K562 (cell line): ENCODE measurements around the gene ADM2. TPM values are rescaled to one million over a fixed set of nuclear protein-coding genes. Genes with fewer than 3 reads are reported as not detected.

Source experiments
- ATAC-seq: fragments of 200-7000 bp; cut with Tn5 transposase; 3 replicates; pipeline ENCODE4 v1.9.1; 2020; ENCODE audit warnings: moderate library complexity
- BruUV-seq: library from RNA; stranded (reverse); fragments of 400-500 nt; replicated peaks from 2 replicates; lab custom pipeline; 2021; lab: Mats Ljungman, UMichigan
- CTCF ChIA-PET: fragments of 300-600 bp; formaldehyde crosslinking; extraction: SDS; loops from one replicate; lab custom pipeline; 2021; ENCODE audit warnings: low intra/inter-chr PET ratio; lab: Yijun Ruan, JAX
- POLR2A ChIA-PET: fragments of 300-600, 350-650 bp; sonication (Branson Sonifier 250); formaldehyde crosslinking; extraction: SDS; loops from one replicate; lab custom pipeline; 2021; ENCODE audit warnings: antibody characterized with exemption, inconsistent platforms; lab: Yijun Ruan, JAX
- DNase-seq, 4 experiments: peaks; one replicate each; pipeline versions ENCODE4 v3.0.0 to v3.0.0-alpha.2; 2011 to 2018; ENCODE audit warnings: low spot score in 3 of 4, mixed read lengths in 3 of 4; ENCODE audit errors: extremely low read depth in 1 of 4
- FAIRE-seq: peaks from 2 replicates; lab custom pipeline; 2011; peaks lifted over from hg19 to GRCh38; lab: Jason Lieb, UNC
- H2AFZ ChIP-seq: 2 replicates; pipeline ENCODE4 v1.6.0; 2011; ENCODE audit warnings: low read depth, low read length, control low read depth, inconsistent platforms
- H3K27ac ChIP-seq: fragments of 200-600 bp; 3 replicates; pipeline ENCODE4 v1.8.0; 2011; ENCODE audit warnings: low read depth, mild to moderate bottlenecking, control low read depth, inconsistent platforms, low read length, moderate library complexity, mixed read lengths; ENCODE audit errors: extremely low read depth
- H3K27me3 ChIP-seq, 2 experiments: fragments of 300-600 bp in 1 of 2; 2 replicates in 1 of 2; 3 replicates in 1 of 2; pipeline versions ENCODE4 v1.6.0 to v1.8.0; 2011; ENCODE audit warnings: inconsistent platforms in 2 of 2, low read length in 2 of 2, mild to moderate bottlenecking in 1 of 2, mixed read lengths in 1 of 2, moderate library complexity in 1 of 2; ENCODE audit not compliant: control insufficient read depth in 2 of 2, insufficient read depth in 2 of 2
- H3K36me3 ChIP-seq: fragments of 300-600 bp; 3 replicates; pipeline ENCODE4 v1.8.0; 2011; ENCODE audit warnings: mild to moderate bottlenecking, low read length, inconsistent platforms; ENCODE audit not compliant: control insufficient read depth, insufficient read depth
- H3K4me1 ChIP-seq, 2 experiments: fragments of 200-600 bp in 1 of 2; replicated peaks in 1 of 2; 2 replicates in 1 of 2; 3 replicates in 1 of 2; pipeline versions ENCODE4 v1.5.1 to v1.8.0; 2011; ENCODE audit warnings: inconsistent platforms in 2 of 2, low read length in 2 of 2, mild to moderate bottlenecking in 1 of 2, mixed read lengths in 1 of 2, moderate library complexity in 1 of 2; ENCODE audit not compliant: control insufficient read depth in 2 of 2, insufficient read depth in 2 of 2
- H3K4me2 ChIP-seq: 2 replicates; pipeline ENCODE4 v1.6.1; 2011; ENCODE audit warnings: low read length, control low read depth, inconsistent platforms, mixed read lengths; ENCODE audit not compliant: insufficient read depth
- H3K4me3 ChIP-seq: fragments of 200-600 bp; sonication (generic), shearing (Covaris generic); 2 replicates; pipeline ENCODE4 v1.5.1; 2016; ENCODE audit warnings: control low read depth, inconsistent platforms
- H3K79me2 ChIP-seq: fragments of 200-600 bp; 3 replicates; pipeline ENCODE4 v1.8.0; 2011; ENCODE audit warnings: low read length, inconsistent platforms; ENCODE audit not compliant: control insufficient read depth, insufficient read depth
- H3K9ac ChIP-seq, 2 experiments: 2 replicates each; pipeline versions ENCODE4 v1.6.0 to v1.6.1; 2011; ENCODE audit warnings: low read depth in 2 of 2, low read length in 2 of 2, control low read depth in 1 of 2, inconsistent platforms in 1 of 2, mild to moderate bottlenecking in 1 of 2, mixed read lengths in 1 of 2; ENCODE audit not compliant: insufficient read depth in 1 of 2
- H3K9me1 ChIP-seq: one replicate; pipeline ENCODE4 v1.6.0; 2011; ENCODE audit warnings: inconsistent platforms, mild to moderate bottlenecking, low read length, moderate library complexity; ENCODE audit not compliant: control insufficient read depth, insufficient read depth
- H3K9me3 ChIP-seq: replicated peaks from 2 replicates; pipeline ENCODE4 v1.5.1; 2011; ENCODE audit warnings: low read depth, low read length, inconsistent platforms; ENCODE audit not compliant: control insufficient read depth, insufficient read depth
- H4K20me1 ChIP-seq: replicated peaks from 2 replicates; pipeline ENCODE4 v1.6.1; 2011; ENCODE audit warnings: low read length, inconsistent platforms, mixed read lengths; ENCODE audit not compliant: control insufficient read depth, insufficient read depth
- CBFA2T3 ChIP-seq: fragments of 450-650 bp; IDR thresholded peaks from 2 replicates; pipeline ENCODE4 v1.6.1; 2017
- CBX3 ChIP-seq, 2 experiments: IDR thresholded peaks; 1 replicate in 1 of 2; 2 replicates in 1 of 2; pipeline ENCODE4 v1.6.1; 2012; ENCODE audit warnings: inconsistent platforms in 2 of 2, low read length in 2 of 2, borderline replicate concordance in 1 of 2, control low read depth in 1 of 2
- FOSL1 ChIP-seq: fragments of 200-800 bp; sonication (Bioruptor generic); conservative IDR thresholded peaks from 2 replicates; pipeline ENCODE4 v1.6.1; 2016; ENCODE audit warnings: missing genetic modification characterization, missing compliant biosample characterization
- HNRNPLL ChIP-seq: fragments of 200-400 bp; formaldehyde crosslinking; IDR thresholded peaks from 2 replicates; pipeline ENCODE4 v1.6.1; 2017; ENCODE audit warnings: low read length, low read depth, mild to moderate bottlenecking; ENCODE audit not compliant: poor library complexity, severe bottlenecking
- MCM7 ChIP-seq, 2 experiments: fragments of 450-650 bp; IDR thresholded peaks; 2 replicates each; pipeline ENCODE4 v1.6.1; 2016 to 2018
- POLR3A ChIP-seq: IDR thresholded peaks from 2 replicates; pipeline ENCODE4 v1.6.1; 2011; ENCODE audit warnings: borderline replicate concordance, mild to moderate bottlenecking, moderate library complexity; ENCODE audit not compliant: insufficient read length, insufficient read depth; ENCODE audit errors: extremely low read depth
- RBFOX2 ChIP-seq: fragments of 200-400 bp; formaldehyde crosslinking; IDR thresholded peaks from 2 replicates; pipeline ENCODE4 v1.6.1; 2017; ENCODE audit warnings: low read depth, mild to moderate bottlenecking, low read length, moderate library complexity
- TRIM24 ChIP-seq, 2 experiments: fragments of 450-650 bp; IDR thresholded peaks; 2 replicates each; pipeline ENCODE4 v1.6.1; 2016
- ZNF23 ChIP-seq: fragments of 250-450 bp; sonication (Bioruptor Pico); IDR thresholded peaks from 2 replicates; pipeline ENCODE4 v1.4.0; 2020; ENCODE audit warnings: mild to moderate bottlenecking
- ZNF431 ChIP-seq: sonication (generic); formaldehyde crosslinking; IDR thresholded peaks from 2 replicates; pipeline ENCODE4 v1.8.0; 2022; ENCODE audit warnings: mild to moderate bottlenecking, missing genetic modification reagents
- ZSCAN32 ChIP-seq: fragments of 450-650 bp; formaldehyde crosslinking; IDR thresholded peaks from 2 replicates; pipeline ENCODE4 v1.4.0; 2020; ENCODE audit warnings: mild to moderate bottlenecking, moderate library complexity
- WGBS: fragments of 100-300 bp; shearing (Covaris generic); methylation state at CpG from one replicate; pipeline ENCODE4 v1.1.6; 2016; ENCODE audit warnings: low coverage, mixed read lengths; ENCODE audit not compliant: insufficient coverage; ENCODE audit errors: missing lambda C conversion rate; 5-methylcytosine and 5-hydroxymethylcytosine counted together
- in situ Hi-C: fragments of 300-500 bp; cut with MboI; formaldehyde crosslinking; loops from 4 replicates; pipeline ENCODE4 v1.15.0; 2018; ENCODE audit warnings: inconsistent platforms, mixed read lengths
- intact Hi-C: fragments of 100-400 bp; cut with micrococcal nuclease; formaldehyde crosslinking; loops from 2 replicates; pipeline ENCODE4 v1.14.2; 2022
- polyA plus RNA-seq, 8 experiments: library from polyadenylated mRNA; depleted of rRNA in 4 of 8; stranded (reverse) in 5 of 8; unstranded in 3 of 8; fragments of >200 nt; fragmentation: Nextera tagmentation in 2 of 8; fragmentation: Illumina TruSeq in 1 of 8; extraction: Ambion mirVana in 2 of 8; extraction: Trizol in 1 of 8; gene quantifications; 2 replicates each; pipeline versions ENCODE4 v1.2.1 to v1.2.3, GENCODE V29; 2011 to 2014; ENCODE audit warnings: inconsistent platforms in 1 of 8, missing spikeins in 1 of 8
- total RNA-seq, 7 experiments: library from RNA; depleted of rRNA in 6 of 7; stranded (reverse); fragments of >200 nt in 6 of 7; fragmentation: Illumina TruSeq in 2 of 7; extraction: Trizol in 2 of 7; gene quantifications; 2 replicates each; pipeline versions ENCODE4 v1.2.1 to v1.2.3, GENCODE V29; 2011 to 2021; ENCODE audit warnings: low replicate concordance in 1 of 7

The ADM2 gene
- total and polyA plus RNA-seq, 9 of the 15 experiments (the other 6 are each of a cell fraction or from before 2014, with no cell fraction given), result 0.11 to 5.1 (median 0.38) TPM

GRCh38 chr22:50464451-50464850, 16.9 kb upstream of the ADM2 start:
- FAIRE-seq (no peak), ATAC-seq (no peak)
- no TSS peak for BruUV-seq
- H3K4me3 ChIP-seq, result no peak overlapping the region
- H3K27me3 ChIP-seq, result no peaks in the 10 kb centered on the region
- intact Hi-C loops (no loop called here), in situ Hi-C loops (no loop called here)
- H3K4me1 ChIP-seq, result peaks cover 1 to 3% of the 10 kb centered on the region in 2 experiments; a peak in 3 of 5 replicates
- H3K79me2 ChIP-seq, result peaks cover 10% of the 10 kb centered on the region
- H4K20me1 ChIP-seq, result 0 out of 2 replicates have a peak, but pooled peaks cover 3% of the 10 kb centered on the region
- no peaks in the 10 kb centered on the region for H3K9me3 ChIP-seq
- POLR2A ChIA-PET, result no interaction called here
- H3K9ac ChIP-seq, result no peak overlapping the region
- H3K4me2 ChIP-seq, result no peak overlapping the region
- H3K36me3 ChIP-seq, result peaks cover 52% of the 10 kb centered on the region; the same call in 1 of the 3 replicates
- CTCF ChIA-PET, result no interaction called here
- H2AFZ ChIP-seq, result no peak overlapping the region
- TF ChIP-seq RBFOX2 (0 out of 2 replicates have a peak, but pooled peaks have one; percentile 29), MCM7 (IDR thresholded peaks at IDR 0.05) (no peak)
- TF ChIP-seq, all 486 proteins: peak for 1
- H3K9me1 ChIP-seq, result no peaks in the 10 kb centered on the region
- no peak for DNase-seq
- H3K27ac ChIP-seq, result no peak overlapping the region
- 94% methylated on average over 18 of the region's 24 CpGs for WGBS

- no peak overlapping the region for H3K27ac ChIP-seq
- H3K9me3 ChIP-seq, result no peaks in the 10 kb centered on the region
- WGBS, result 92% methylated on average over 21 of the region's 30 CpGs
- in situ Hi-C loops, result no loop called here
- no peak overlapping the region for H3K4me2 ChIP-seq
- no TSS peak for BruUV-seq
- FAIRE-seq (no peak), ATAC-seq (no peak), DNase-seq (no peak)
- peaks cover 47% of the 10 kb centered on the region; the same call in 1 of the 3 replicates for H3K36me3 ChIP-seq
- peaks cover 10 to 12% of the 10 kb centered on the region in 2 experiments for H3K4me1 ChIP-seq
- intact Hi-C loops, result no loop called here
- CTCF ChIA-PET, result no interaction called here
- POLR2A ChIA-PET, result no interaction called here
- H4K20me1 ChIP-seq, result peaks cover 7% of the 10 kb centered on the region; the same call in 1 of the 2 replicates
- H3K79me2 ChIP-seq, result peaks cover 18% of the 10 kb centered on the region
- no peak overlapping the region for H3K4me3 ChIP-seq
- H3K27me3 ChIP-seq, result no peaks in the 10 kb centered on the region
- no peak overlapping the region for H2AFZ ChIP-seq
- H3K9me1 ChIP-seq, result peaks cover 2% of the 10 kb centered on the region
- H3K9ac ChIP-seq, result no peak overlapping the region
- no peak for TF ChIP-seq CBFA2T3
- no peak for TF ChIP-seq POLR3A
- TF ChIP-seq CBX3 (IDR thresholded peaks at IDR 0.05; ENCODE audit: borderline replicate concordance in 1 of 2, low read length in 2 of 2), result no peak
- TF ChIP-seq TRIM24 (IDR thresholded peaks at IDR 0.05), result no peak
- TF ChIP-seq FOSL1, result no peak
- TF ChIP-seq ZNF431, result no peak
- TF ChIP-seq ZSCAN32 (CRISPR knock-in tag), result no peak
- no peak for TF ChIP-seq ZNF23 (CRISPR knock-in tag)
- no peak for TF ChIP-seq HNRNPLL
These were observed 16.0 kb upstream of the ADM2 start for GRCh38 chr22:50465066-50465930.
